Left lung (tissue), 10 donors: ENCODE results near the gene RALGPS1. TPM values are rescaled to one million over a fixed set of nuclear protein-coding genes. Genes with fewer than 3 reads are reported as not detected.
A peak's percentile ranks its signal among the peaks of the same experiment; 100 is the strongest.

Experiments
- ATAC-seq: fragments of 200-7000 bp; cut with Tn5 transposase; one replicate; pipeline ENCODE4 v1.9.1; 2020; ENCODE audit warnings: moderate library complexity
- DNase-seq, 4 donors: peaks; one replicate each; pipeline ENCODE4 v3.0.0-alpha.2; 2013 to 2020
- H3K27ac ChIP-seq, 2 donors: fragments of 200-600 bp; sonication (generic) in 1 of 2; one replicate each; pipeline versions ENCODE4 v1.5.0 to v1.8.0; 2020 to 2021
- H3K27me3 ChIP-seq, 2 donors: fragments of 200-600 bp; sonication (generic) in 1 of 2; one replicate each; pipeline versions ENCODE4 v1.5.0 to v1.8.0; 2020 to 2021
- H3K36me3 ChIP-seq, 2 donors: fragments of 200-600 bp; sonication (generic) in 1 of 2; one replicate each; pipeline versions ENCODE4 v1.5.0 to v1.8.0; 2020 to 2021
- H3K4me1 ChIP-seq, 2 donors: fragments of 200-600 bp; one replicate each; pipeline ENCODE4 v1.8.0; 2021
- H3K4me3 ChIP-seq, 2 donors: fragments of 200-600 bp; sonication (generic) in 1 of 2; one replicate each; pipeline versions ENCODE4 v1.5.0 to v1.8.0; 2020 to 2021; ENCODE audit warnings: mild to moderate bottlenecking in 1 of 2
- H3K9me3 ChIP-seq, 2 donors: fragments of 200-600 bp; sonication (generic) in 1 of 2; one replicate each; pipeline versions ENCODE4 v1.5.0 to v1.8.0; 2020 to 2021
- intact Hi-C, 2 donors: fragments of 100-400 bp; cut with DNase I; formaldehyde crosslinking; loops; one replicate each; pipeline versions ENCODE4 v1.11.2 to v1.14.2; 2022
- polyA plus RNA-seq, 6 donors: library from polyadenylated mRNA; unstranded; fragments of 120-200 nt; gene quantifications; one replicate each; pipeline ENCODE4 v1.2.1, GENCODE V29; 2013; ENCODE audit not compliant: insufficient read length in 6 of 6
- total RNA-seq, 2 donors: library from RNA; stranded (reverse); fragmentation: NEBNext Ultra II Directional; extraction: Animal tissue kit (Norgen Biotek cat#: 25700); gene quantifications; one replicate each; pipeline ENCODE4 v1.2.1, GENCODE V29; 2021
- TF ChIP-seq, protein P1 (sequence below), 2 donors: fragments of 200-600 bp; sonication (generic) in 1 of 2; IDR thresholded peaks; one replicate each; pipeline versions ENCODE4 v1.5.0 to v1.8.0; 2021; ENCODE audit warnings: antibody characterized with exemption in 2 of 2
- donor health status: DM: no; HTN: yes; CAD: no.
- donor health status: DM: no; HTN: no; CAD: no.

Gene RALGPS1
- total and polyA plus RNA-seq, 8 donors = 11.9 to 27.6 (median 21.5) TPM

DNA sequence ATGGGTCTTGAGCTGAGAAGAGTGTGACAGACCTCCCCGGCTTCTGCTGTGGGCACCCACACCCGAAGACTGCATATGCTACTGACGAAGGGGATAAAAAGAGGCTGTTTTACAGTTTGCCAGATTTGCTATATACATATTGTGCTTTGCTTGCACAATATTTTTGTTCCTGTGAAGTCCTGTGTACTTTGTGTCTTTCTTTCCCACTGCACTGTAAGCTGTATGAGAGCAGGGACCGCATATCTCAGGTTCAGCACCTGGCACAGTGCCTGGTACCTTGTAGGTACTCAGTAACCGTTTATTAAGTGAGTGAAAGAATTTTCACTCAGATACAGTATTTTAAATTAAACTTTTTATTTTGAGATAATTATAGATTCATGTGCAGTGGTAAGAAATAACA lies 341.7 kb downstream of the RALGPS1 start:
- ATAC-seq (no peak), DNase-seq (no peak)
- Histone ChIP-seq H3K27ac (no peak overlapping the region), H3K36me3 (no peaks in the 10 kb centered on the region), H3K27me3 (no peaks in the 10 kb centered on the region), H3K4me1 (no peaks in the 10 kb centered on the region), H3K4me3 (no peak overlapping the region), H3K9me3 (no peaks in the 10 kb centered on the region)
- intact Hi-C loops = no loop called here
- TF ChIP-seq, protein P1, sequence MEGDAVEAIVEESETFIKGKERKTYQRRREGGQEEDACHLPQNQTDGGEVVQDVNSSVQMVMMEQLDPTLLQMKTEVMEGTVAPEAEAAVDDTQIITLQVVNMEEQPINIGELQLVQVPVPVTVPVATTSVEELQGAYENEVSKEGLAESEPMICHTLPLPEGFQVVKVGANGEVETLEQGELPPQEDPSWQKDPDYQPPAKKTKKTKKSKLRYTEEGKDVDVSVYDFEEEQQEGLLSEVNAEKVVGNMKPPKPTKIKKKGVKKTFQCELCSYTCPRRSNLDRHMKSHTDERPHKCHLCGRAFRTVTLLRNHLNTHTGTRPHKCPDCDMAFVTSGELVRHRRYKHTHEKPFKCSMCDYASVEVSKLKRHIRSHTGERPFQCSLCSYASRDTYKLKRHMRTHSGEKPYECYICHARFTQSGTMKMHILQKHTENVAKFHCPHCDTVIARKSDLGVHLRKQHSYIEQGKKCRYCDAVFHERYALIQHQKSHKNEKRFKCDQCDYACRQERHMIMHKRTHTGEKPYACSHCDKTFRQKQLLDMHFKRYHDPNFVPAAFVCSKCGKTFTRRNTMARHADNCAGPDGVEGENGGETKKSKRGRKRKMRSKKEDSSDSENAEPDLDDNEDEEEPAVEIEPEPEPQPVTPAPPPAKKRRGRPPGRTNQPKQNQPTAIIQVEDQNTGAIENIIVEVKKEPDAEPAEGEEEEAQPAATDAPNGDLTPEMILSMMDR (IDR thresholded peaks at IDR 0.05) = no peak

DNA sequence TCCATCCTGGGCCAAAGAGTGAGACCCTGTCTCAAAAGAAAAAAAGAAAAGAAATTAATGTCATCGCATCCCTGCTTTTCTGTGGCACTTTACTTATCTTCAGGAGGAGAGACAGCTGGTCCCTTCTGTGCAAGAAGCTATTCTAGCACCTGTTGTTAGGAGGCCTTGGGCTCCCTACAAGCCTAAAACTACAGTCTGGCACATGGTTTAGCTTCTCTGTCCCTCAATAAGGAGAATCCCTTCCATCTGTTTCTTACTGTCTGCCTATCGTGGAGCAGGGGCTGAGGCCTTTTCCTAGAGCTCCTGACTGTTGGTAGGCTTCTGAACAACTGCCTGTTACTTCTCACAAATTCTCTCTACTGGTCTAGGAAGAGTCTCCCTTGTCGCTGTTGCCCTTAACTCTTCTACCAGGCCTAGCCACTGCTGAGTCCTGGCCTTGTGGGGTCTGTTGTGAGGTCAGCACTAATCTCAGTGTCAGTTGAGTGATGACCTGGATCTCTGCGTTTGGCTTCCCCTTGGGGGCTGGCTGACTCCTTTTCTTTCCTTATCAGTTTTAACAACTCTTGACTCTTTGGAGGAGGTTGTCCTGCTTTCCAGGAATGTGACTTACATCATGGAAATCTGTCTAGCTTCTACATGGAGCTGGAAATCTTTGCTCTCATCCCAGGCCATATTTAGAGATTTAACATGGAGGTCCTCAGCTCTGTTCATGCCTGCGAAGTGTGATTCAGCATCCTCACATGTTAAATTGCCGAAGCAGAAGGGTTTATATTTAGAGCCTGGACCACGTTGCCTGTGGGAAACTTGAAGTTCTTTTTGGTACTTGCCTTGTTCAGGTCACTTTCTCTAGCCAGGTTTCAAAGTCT lies 344.3 kb downstream of the RALGPS1 start:
- H3K4me3 ChIP-seq = no peak overlapping the region
- H3K9me3 ChIP-seq = no peaks in the 10 kb centered on the region
- intact Hi-C loops = no loop called here
- no peak for DNase-seq
- no peak overlapping the region for H3K27ac ChIP-seq
- no peaks in the 10 kb centered on the region for H3K4me1 ChIP-seq
- no peak for ATAC-seq
- H3K36me3 ChIP-seq = no peaks in the 10 kb centered on the region
- H3K27me3 ChIP-seq = no peaks in the 10 kb centered on the region
- TF ChIP-seq, protein P1 (IDR thresholded peaks at IDR 0.05) = no peak

DNA sequence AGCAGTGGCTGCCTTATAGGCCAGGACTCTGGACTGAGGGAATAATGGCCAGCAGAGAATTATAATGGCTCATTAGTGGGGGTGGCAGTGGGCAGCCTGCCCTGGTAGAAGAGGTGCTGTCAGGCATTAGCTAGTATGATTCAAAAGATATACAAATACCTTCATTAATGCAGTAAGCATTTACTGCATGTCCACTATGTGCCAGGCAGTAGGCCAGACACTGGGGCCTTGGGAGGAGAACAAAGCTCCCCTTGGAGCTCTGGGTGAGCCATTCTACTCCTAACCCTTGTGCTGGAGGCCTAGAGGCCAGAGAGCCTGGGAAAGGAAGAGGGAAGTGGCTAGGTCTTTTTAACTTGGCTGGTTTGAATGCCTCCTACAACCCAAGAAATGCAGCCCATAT lies 348.0 kb downstream of the RALGPS1 start:
- DNase-seq (no peak), ATAC-seq (no peak)
- H3K9me3 ChIP-seq = no peaks in the 10 kb centered on the region
- no peaks in the 10 kb centered on the region for H3K4me1 ChIP-seq
- no peak overlapping the region for H3K4me3 ChIP-seq
- no peak overlapping the region for H3K27ac ChIP-seq
- H3K27me3 ChIP-seq = no peaks in the 10 kb centered on the region
- intact Hi-C loops = no loop called here
- no peaks in the 10 kb centered on the region for H3K36me3 ChIP-seq
- TF ChIP-seq, protein P1 (IDR thresholded peaks at IDR 0.05) = no peak

DNA sequence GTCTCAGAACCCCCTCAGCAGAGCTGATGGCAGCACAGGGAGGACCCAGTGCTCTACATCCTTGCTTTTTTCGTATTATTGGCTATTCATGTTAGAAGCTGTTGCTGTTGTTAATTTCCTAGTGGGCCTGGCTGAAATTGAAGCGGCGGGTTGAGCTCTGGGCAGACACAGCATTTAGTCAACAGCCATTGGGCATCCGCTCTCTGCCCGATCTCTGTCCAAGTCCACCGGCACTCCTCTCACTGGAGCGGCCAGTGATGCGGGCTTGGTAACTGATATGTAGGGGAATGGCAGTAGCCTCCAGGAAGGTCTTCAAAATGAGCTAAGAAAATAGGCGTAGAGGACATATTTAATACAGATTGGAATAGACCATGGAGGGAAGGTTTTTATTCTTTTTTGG lies 348.7 kb downstream of the RALGPS1 start:
- Histone ChIP-seq H3K36me3 (no peaks in the 10 kb centered on the region), H3K9me3 (no peaks in the 10 kb centered on the region), H3K27ac (no peak overlapping the region), H3K4me1 (no peaks in the 10 kb centered on the region), H3K4me3 (no peak overlapping the region), H3K27me3 (no peaks in the 10 kb centered on the region)
- intact Hi-C loops = no loop called here
- no peak for DNase-seq
- TF ChIP-seq, protein P1 (IDR thresholded peaks at IDR 0.05) = no peak
- no peak for ATAC-seq

DNA sequence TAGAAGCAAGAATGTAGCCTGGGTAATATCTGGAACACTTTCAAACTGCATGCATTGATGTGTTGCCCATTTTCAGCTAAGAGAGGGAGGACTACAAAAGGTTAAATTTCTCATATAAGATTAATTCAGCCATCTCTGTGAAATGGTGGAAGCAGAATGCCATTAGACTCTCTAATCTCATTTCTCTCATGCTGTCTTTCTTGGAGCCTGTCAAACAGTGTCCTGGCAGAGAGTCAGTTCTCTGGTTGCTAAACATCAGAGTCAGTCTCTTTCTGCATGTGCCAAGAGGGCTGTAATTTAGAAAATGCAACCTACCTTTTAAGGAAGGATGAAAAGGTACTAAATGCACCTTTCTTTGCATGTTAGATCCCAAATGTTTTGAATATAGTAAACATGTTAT lies 349.1 kb downstream of the RALGPS1 start:
- H3K27me3 ChIP-seq = no peaks in the 10 kb centered on the region
- TF ChIP-seq, protein P1 (IDR thresholded peaks at IDR 0.05) = no peak
- DNase-seq = peak in 2 of 4 donors; percentile 30 to 61

More for the DNA sequence above, 349.1 kb downstream of the RALGPS1 start:
- no peak for ATAC-seq
- no peak overlapping the region for H3K4me3 ChIP-seq
- no peaks in the 10 kb centered on the region for H3K9me3 ChIP-seq
- H3K36me3 ChIP-seq = no peaks in the 10 kb centered on the region
- H3K4me1 ChIP-seq = no peaks in the 10 kb centered on the region
- intact Hi-C loops = no loop called here
- no peak overlapping the region for H3K27ac ChIP-seq
